Bone marrow (tissue), 2 donors: ENCODE results near the gene WDFY3.
A peak's percentile ranks its signal among the peaks of the same experiment; 100 is the strongest.

ENCODE experiments used
- DNase-seq, 2 donors: peaks; one replicate each; lab custom pipeline; 2025; lab: John Stamatoyannopoulos, UW

Gene WDFY3, protein sequence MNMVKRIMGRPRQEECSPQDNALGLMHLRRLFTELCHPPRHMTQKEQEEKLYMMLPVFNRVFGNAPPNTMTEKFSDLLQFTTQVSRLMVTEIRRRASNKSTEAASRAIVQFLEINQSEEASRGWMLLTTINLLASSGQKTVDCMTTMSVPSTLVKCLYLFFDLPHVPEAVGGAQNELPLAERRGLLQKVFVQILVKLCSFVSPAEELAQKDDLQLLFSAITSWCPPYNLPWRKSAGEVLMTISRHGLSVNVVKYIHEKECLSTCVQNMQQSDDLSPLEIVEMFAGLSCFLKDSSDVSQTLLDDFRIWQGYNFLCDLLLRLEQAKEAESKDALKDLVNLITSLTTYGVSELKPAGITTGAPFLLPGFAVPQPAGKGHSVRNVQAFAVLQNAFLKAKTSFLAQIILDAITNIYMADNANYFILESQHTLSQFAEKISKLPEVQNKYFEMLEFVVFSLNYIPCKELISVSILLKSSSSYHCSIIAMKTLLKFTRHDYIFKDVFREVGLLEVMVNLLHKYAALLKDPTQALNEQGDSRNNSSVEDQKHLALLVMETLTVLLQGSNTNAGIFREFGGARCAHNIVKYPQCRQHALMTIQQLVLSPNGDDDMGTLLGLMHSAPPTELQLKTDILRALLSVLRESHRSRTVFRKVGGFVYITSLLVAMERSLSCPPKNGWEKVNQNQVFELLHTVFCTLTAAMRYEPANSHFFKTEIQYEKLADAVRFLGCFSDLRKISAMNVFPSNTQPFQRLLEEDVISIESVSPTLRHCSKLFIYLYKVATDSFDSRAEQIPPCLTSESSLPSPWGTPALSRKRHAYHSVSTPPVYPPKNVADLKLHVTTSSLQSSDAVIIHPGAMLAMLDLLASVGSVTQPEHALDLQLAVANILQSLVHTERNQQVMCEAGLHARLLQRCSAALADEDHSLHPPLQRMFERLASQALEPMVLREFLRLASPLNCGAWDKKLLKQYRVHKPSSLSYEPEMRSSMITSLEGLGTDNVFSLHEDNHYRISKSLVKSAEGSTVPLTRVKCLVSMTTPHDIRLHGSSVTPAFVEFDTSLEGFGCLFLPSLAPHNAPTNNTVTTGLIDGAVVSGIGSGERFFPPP (N-terminal part only)

DNA sequence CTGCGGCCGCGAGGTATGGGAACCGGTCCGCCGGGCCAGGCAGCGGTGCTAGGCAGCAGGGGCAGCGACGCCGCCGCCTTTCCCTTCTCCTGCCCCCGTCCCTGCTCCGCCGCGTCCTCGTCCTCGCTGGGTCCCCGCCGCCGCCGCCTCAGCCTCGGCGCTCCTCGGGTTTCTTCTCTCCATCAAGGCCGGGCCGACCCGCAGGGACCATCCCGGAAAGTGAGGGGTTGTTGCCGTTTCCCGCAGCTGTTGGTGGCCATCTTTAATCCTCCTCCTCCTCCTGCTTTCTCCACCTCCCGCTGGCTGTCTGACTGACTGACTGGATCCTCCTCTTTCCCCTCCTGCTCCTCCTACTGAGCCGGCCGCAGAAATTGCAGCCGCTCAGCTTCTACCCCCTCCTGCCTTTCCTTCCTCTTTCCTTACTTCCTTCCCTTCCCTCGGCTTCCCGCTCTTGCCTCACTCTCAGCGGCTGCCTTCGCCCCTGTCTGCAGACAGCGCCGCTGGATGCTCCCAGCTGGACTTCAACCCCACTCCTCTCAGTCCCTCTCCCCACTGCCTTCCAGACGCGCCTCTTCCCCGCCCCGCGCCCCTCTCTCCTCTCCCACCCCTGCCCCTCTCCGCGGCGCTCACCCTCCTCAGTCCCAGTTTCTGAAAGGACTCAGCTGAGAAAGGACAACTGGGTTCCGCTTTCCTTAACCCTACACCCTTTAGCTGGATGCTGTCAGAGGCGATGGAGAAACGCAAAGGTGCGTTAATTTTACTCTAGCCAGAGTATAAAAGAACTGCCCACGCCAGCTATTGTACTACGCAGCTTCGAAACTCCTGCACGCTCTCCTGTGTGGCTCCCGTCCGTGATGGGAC lies at the start of gene WDFY3:
Gene WDFY3, minus strand, starts transcription at position 309 of the 861 bp plus-strand sequence. CDS start 106,099 bp downstream, outside the sequence.
- peak; percentile 35 to 36 for DNase-seq

DNA sequence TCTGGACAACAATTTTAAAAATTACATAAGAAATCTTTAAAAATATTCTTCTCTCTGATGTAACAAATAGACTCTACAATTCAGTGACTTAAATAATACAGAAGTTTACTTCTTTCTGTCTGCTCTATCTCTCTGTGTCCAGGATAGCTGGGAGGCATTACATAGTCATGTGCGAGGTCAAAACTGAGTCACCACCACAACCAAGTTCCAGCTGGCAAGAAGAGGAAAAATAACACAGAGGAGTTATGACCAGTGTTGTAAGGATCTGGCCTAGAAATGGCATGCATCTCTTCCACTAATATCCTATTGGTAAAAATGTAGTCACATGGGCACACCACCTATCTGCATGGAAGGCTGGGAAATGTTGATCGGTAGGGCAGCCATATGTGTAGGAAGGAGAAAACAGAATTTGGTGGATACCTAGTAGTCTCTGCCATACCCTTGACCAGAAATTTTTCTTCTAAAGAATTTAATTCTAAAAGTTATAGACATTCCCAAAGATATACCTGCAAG lies 39.4 kb upstream of the WDFY3 start:
- DNase-seq, result no peak

DNA sequence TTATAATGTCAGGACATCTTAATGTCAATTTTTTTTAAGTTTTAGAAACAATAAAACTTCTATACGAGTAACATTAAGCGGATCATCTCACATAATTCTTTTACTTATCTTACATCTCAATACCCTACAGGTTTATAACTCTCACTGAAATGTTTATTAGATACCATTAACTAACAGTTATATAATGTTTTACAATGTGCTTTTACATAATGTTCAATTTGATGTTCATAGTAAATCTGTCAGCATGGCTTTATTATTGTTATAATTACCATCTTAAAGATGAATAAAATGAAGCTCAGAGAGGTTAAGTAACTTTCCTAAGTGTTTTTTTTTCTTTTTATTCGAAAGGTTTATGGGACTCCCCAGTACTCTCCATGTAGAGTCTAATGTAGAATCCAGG lies 33.9 kb upstream of the WDFY3 start:
- no peak for DNase-seq

DNA sequence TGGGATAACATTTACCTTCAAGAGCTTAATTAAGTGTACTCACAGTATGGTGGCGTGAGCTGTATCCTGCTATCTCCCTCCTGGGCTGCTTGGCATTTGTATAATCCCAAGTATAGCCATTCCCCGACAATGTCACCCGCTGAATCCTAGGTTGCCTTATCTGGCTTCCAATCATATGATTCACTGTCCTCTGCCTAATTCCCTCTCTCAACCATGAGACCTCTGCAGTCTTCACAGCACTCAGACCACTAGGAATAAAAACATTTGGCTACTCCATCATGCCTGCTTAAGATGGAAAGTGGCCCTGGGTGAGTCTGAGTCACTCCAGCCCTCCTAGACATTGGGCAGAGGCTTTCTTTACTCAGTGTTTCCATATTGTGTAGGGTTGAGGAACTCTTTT lies 28.9 kb upstream of the WDFY3 start:
- DNase-seq, result no peak

DNA sequence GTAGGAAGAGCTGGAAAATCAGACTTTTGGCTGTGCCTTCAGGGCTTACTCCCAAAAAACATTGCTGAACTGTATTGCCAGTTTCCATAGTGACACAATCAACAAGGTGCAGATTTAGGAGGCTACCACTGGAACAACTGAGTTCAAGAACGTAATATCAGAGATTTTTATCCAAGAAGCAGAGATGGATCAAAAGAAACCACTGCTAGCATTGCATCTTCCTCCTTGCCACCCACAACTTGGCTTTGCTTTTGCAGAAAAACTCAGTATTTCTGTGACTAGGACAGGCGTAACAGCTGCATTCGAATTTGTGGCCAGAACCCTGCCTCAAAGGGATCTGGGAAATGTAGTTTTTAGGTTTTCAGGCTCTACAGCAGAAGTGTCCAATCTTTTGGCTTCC lies 27.8 kb upstream of the WDFY3 start:
- no peak for DNase-seq

DNA sequence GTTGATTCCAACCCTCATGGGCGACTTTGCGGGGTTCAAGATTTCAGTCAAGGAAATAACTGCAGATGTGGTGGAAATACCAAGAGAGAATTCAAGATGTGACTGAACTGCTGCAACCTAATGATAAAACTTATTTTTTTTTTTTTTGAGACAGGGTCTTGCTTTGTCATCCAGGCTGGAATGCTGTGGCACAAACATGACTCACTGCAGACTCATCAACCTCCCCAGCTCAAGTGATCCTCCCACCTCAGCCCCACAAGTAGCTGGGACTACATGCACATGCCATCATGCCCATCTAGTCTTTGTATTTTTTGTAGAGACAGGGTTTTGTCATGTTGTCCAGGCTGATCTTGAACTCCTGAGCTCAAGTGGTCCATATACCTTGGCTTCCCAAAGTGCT lies 19.5 kb upstream of the WDFY3 start:
- no peak for DNase-seq

DNA sequence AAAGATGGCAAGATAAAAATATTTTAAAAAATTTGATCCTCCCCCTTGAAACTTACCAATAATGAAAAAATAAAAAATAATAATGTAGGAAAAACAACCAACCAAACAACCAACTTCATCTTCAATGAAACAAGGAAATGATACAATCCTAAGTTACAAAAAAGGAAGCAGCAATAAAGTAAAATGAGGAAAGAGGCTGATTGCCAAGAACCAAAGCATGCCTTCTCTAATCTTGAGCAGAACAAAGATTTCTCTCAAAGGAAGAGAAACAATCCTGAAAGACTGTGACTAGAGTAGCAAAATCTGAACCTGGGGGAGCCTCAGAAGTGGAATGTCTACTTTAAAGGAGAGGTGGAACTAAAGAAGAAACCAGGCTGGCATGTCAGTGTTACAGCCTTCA lies 10.9 kb upstream of the WDFY3 start:
- no peak for DNase-seq

DNA sequence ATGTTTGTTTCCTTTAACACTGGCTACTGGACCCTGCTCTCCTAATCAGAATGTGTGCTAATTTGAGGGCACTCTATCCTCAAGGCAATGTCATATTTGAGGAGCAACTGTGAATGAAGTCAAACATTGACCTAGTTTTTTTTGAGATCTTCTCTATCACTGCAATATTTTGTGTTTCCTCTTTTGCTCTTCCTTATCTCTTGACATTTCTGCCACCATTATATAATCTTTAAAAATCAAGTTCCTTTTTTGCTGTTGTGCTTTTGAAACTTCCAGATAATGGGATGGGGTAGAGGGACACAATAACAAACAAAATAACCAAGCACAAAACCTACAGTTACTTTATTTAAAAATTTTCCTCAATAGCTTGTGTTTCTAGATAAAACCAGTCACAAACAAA lies 7.4 kb upstream of the WDFY3 start:
- DNase-seq, result no peak

DNA sequence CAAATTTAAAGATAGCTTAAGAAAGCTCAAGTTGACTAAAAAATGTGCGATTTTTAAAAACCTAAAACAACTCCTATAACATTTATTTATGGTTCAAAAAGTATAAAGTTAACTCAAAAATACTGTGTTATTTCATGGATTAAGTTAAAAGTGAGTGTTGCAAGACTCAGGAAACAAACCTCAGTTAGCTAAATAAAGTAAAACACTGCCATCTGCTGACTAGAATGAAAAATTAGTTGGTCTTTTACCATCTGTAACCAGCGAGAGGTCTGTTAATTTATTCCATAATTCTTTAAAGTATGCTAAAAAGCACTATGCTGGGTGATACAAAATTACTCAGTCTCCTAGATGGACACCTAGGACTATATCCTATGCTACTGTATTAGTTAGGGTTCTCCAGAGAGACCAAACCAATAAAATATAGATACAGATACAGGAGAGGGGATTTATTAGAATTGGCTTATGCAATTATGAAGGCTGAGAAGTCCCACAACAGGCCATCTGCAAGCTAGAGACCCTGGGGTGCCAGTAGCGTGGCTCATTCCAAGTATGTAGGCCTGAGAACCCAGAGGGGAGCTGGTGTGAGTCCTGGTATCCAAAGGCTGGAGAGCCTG lies 4.9 kb upstream of the WDFY3 start:
- peak in 1 of 2 donors; percentile 11 for DNase-seq

DNA sequence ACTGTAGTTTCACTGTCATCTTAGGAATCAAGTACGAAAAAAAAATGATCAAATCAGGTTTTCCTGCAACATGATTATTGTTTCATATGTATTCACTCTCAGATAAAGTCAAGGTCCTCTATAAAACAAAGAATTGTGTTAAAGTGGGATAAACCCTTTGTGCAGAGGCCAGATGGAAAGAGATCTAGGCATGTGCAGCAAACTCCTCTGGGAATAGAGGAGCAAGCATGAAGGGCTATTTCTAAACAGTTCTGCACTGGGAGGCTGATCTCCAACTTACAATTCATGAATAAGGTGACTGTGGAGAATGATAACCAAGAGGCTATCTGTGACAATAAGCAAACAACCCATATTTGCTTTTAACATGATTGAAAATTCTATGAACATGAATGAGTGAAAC lies 2.4 kb upstream of the WDFY3 start:
- DNase-seq, result no peak

DNA sequence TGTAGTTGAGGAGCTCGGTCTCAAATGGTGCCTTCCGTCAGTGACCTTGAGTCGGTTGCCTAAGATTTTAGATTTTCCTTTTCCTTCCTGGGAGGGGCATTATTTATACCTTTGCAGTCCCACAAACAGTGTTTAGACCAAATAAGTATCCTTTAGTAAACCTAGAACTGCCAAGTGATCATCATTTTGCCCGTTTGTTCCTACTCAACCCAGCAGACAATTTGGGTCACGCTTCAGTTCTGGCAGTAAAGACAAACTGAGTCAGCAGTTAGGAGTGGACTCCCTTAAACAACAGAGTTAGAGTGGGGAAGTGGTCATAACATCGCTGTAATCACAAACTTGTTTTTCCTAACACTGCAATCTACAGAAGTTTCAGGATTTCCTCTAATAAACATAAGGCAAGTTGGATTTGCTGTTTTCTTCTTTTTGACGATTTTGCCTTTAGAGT lies 777 bp upstream of the WDFY3 start:
- no peak for DNase-seq

DNA sequence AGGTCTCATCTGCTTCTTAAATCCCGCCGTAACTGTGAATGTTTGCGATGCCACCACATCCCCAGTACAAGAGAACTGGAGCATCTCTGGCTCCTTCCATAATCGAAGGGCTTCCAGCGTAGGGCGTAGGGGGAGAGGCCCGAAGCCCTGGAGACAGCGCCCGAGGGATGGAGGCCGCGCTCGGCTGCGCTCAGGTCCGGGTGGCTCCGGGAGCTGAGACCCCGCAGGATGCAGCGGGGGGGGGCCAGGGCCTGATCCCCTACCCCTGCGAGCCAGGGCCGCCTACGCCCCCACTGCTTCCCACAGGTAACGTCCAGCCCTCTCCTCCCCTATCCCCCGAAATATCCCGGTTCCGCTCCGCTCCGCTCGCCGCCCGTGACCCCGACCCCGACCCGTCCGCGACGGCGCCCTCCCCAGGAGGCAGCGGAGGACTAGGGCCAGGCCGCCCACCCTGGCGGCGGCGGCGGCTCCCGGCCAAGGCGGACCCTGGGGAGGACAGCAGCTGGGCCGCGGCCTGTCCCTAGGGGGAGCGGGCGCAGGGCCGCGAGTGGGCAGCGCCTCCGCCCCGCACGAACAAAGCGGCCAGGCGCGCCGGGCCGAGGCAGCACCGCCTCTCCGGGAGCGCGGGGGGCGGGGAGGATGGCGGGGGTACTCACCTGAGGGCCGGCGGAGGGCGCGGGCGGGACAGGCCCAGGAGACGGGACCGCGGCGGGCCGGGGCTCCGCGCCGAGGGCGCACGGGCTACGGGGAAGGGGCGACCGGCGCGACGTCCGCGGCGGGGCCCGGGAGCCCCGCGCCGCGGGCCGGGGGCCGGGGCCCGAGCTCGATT lies 723 bp downstream of the WDFY3 start:
- no peak for DNase-seq

DNA sequence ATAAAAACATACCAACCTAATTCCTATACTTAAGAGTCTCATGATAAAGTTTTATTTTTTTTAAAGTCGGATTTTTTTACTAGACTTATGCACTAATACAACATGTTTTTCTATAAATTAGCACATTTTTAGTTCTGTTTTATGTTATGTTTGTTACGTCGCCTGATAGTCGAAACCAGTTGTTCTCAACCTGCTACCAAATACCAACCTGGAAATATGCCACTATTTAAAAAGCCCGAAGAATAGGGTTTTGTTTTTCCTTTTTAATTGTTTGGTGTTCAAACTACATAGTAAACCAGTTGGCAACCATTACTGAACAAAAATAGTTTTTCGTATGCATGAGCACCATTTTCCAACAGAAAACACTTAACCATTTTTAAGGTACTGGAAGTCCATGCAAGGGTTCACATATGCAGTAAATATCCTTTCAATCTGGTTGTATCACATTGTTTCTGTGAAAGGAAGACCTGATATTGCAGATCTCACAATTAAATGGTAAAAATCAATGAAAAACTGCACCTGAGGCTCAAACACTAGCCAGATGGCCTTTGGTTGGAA lies 1.4 kb downstream of the WDFY3 start:
- DNase-seq, result no peak

DNA sequence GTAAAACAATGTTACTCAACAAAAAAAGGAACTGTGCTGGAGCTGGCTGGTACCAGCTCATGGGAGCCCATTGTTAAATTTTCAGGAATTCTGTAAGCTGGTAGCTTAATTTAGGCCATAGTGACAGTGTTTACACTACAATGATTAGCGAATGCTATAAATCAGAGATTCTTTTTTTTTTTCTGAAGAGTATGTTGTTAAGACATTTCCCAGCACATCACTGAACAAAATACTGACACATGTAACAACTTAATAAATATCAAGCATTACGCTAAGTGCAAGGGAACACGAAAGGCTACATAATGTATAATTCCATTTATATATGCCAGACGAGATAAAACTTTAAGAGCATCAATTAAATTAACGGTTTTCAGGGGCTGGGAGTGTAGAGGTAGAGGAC lies 4.4 kb downstream of the WDFY3 start:
- DNase-seq, result no peak

DNA sequence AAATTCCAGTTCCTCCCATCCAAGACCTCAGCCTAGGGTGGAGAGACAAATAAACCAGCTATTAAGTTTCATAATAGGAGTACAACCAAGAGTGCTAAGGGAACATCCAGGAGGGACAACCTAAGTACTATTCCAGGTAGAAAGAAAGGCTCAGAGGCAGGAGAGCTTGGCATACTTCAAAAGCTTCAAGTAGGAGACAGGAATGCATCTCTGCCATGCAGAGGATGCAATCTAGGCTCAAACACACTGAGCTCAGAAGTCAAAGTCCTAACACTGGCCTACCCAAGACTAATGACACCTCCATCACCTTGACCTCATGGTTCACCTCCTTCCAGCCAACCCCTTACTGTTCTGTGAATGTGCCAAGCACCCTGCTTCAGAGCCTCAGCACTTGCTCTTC lies 8.1 kb downstream of the WDFY3 start:
- DNase-seq, result no peak

DNA sequence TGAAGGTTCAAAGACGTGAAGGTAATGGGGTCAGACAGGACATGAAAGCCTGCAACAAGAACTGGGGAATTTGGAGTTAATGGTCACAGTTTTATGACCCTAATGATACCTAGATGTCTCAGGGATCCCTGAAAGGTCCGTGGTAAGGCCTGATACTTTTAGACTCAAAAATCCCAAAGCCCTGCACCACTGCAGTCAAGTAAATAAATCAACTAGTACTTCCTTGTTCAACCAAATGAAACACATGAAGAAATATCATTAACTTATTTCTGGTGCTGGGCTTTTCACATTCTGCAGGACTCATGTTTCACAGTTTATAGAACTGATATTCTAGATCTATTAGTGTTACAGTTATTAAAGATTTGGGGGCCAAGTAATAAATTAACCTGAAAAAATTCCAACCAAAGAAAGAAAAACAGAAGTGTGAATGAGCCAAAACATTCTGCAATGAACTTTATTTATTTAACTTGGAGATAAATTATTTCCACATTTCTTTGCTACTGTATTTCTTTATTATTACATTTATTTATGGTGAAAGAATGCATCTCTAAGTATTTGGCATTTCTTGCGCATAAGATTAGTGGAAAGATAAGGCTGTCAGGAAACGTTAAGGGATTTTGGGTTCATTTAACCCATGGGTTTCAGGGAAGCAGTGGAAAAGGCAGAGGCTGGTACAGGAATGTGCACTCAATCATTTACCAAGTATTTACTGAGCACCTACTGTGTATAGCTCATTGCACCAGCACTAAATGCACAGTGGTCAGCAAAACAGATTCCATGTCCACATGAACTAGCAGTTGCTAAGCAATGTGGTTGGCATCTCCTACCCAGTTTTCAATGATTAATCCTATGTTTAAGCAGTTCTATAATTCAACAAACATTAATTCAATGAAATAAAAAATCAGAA lies 8.7 kb downstream of the WDFY3 start:
- no peak for DNase-seq

DNA sequence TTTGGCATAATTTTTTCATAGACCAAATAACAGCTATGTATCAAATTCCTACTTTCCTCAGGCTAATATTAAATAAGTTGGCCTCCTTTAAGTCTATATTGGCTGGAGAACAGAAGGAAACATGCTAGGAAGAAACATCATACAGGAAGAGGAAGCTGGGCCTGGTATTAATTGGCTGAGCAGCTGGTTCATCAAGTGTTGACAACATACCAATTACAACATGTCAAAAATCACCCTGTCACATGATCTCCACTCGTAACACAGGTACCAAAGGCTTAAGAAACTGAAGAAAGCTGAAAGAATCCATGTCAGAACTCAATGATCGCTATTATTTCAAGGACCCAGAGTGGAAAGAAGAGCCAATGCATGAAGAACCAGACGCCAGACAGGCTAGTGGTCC lies 10.5 kb downstream of the WDFY3 start:
- DNase-seq, result no peak

DNA sequence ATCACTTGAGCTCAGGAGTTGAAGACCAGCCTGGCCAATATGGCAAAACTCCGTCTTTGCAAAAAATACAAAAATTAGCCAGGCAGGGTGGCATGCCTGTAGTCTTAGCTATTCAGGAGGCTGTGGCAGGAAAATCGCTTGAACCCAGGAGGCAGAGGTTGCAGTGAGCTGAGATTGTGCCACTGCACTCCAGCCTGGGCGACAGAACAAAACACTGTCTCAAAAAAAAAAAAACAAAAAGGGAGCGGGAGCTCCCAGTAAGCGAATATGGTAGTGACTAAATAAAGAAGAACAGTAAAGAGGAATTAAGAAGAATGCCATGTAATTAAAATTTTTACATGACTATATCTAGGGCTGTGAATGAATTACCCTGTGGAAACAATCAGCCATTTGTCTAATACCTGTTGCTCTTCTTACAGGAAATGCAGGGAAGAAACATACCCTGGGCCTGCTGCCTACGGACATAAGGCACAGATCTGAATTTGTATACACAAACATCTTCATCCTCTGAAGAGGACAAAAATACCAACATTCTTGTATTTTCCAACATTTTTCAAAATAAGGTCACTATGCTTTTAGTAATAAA lies 11.4 kb downstream of the WDFY3 start:
- DNase-seq, result no peak
